HepG2 (cell line): Measurements from ENCODE around the gene ARHGAP19. TPM values are rescaled to one million over a fixed set of nuclear protein-coding genes. Genes with fewer than 3 reads are reported as not detected.

Source experiments
- BCL6 ChIP-seq: IDR thresholded peaks from 2 replicates; pipeline ENCODE4 v1.6.1; 2016; ENCODE audit warnings: missing genetic modification reagents, missing compliant biosample characterization
- CHD2 ChIP-seq: IDR thresholded peaks from 2 replicates; pipeline ENCODE4 v1.6.1; 2011; ENCODE audit warnings: low read depth, low read length, improper control_type of control experiment
- FOXA3 ChIP-seq: IDR thresholded peaks from 2 replicates; pipeline ENCODE4 v1.6.1; 2016; ENCODE audit warnings: missing genetic modification reagents, missing compliant biosample characterization
- HDAC2 ChIP-seq: sonication (generic); formaldehyde crosslinking; IDR thresholded peaks from 2 replicates; pipeline ENCODE4 v1.4.0; 2020; ENCODE audit warnings: missing genetic modification reagents
- HOXA3 ChIP-seq: sonication (generic); formaldehyde crosslinking; IDR thresholded peaks from 2 replicates; pipeline ENCODE4 v1.5.0; 2020; ENCODE audit warnings: missing genetic modification reagents
- MAFF ChIP-seq: IDR thresholded peaks from 2 replicates; pipeline ENCODE4 v1.6.1; 2011; ENCODE audit warnings: low read depth, low read length, improper control_type of control experiment
- ZC3H13 ChIP-seq: sonication (generic); formaldehyde crosslinking; IDR thresholded peaks from 2 replicates; pipeline ENCODE4 v1.8.1; 2023; ENCODE audit warnings: mild to moderate bottlenecking, missing genetic modification reagents, moderate library complexity
- ZNF3 ChIP-seq: IDR thresholded peaks from 2 replicates; pipeline ENCODE4 v1.7.0; 2017; ENCODE audit warnings: inconsistent platforms
- ZNF431 ChIP-seq: sonication (generic); formaldehyde crosslinking; IDR thresholded peaks from 2 replicates; pipeline ENCODE4 v1.9.0; 2022; ENCODE audit warnings: missing genetic modification reagents, low read depth, mild to moderate bottlenecking, borderline replicate concordance
- ZNF678 ChIP-seq: sonication (generic); formaldehyde crosslinking; IDR thresholded peaks from 2 replicates; pipeline ENCODE4 v1.4.0; 2020; ENCODE audit warnings: mild to moderate bottlenecking, missing genetic modification reagents
- polyA plus RNA-seq, 8 experiments: library from polyadenylated mRNA; depleted of rRNA in 3 of 8; stranded (reverse) in 7 of 8; unstranded in 1 of 8; fragments of >200 nt; fragmentation: Illumina TruSeq in 4 of 8; extraction: Trizol in 4 of 8; gene quantifications; 2 replicates each; pipeline versions ENCODE4 v1.2.1 to v1.2.3, GENCODE V29; 2011 to 2016; ENCODE audit warnings: low read depth in 4 of 8, missing spikeins in 1 of 8, mixed read lengths in 1 of 8; ENCODE audit not compliant: insufficient read depth in 1 of 8
- total RNA-seq, 5 experiments: library from RNA; depleted of rRNA; stranded (reverse); fragments of >200 nt; fragmentation: Illumina TruSeq; extraction: Trizol; gene quantifications; 2 replicates each; pipeline ENCODE4 v1.2.3, GENCODE V29; 2016; ENCODE audit warnings: low read depth in 1 of 5
- TF ChIP-seq, protein P1 (sequence below): IDR thresholded peaks from 2 replicates; pipeline ENCODE4 v1.6.1; 2012; ENCODE audit warnings: low read length, improper control_type of control experiment
- TF ChIP-seq, protein P2 (sequence below): sonication (generic); formaldehyde crosslinking; IDR thresholded peaks from 2 replicates; pipeline ENCODE4 v1.8.0; 2022; ENCODE audit warnings: mild to moderate bottlenecking, missing genetic modification reagents, moderate library complexity
- TF ChIP-seq, protein P3 (sequence below): sonication (generic); formaldehyde crosslinking; IDR thresholded peaks from 2 replicates; pipeline ENCODE4 v1.4.0; 2020; ENCODE audit warnings: missing genetic modification reagents; ENCODE audit errors: not compliant biosample characterization
- TF ChIP-seq, protein P4 (sequence below): IDR thresholded peaks from 2 replicates; pipeline ENCODE4 v1.6.1; 2016; ENCODE audit warnings: missing compliant biosample characterization, missing genetic modification reagents, borderline replicate concordance
- TF ChIP-seq, protein P5 (sequence below): sonication (generic); formaldehyde crosslinking; IDR thresholded peaks from 2 replicates; pipeline ENCODE4 v1.4.0; 2020; ENCODE audit warnings: missing genetic modification reagents
- TF ChIP-seq, protein P6 (sequence below): sonication (generic); formaldehyde crosslinking; IDR thresholded peaks from 2 replicates; pipeline ENCODE4 v1.4.0; 2020; ENCODE audit warnings: low read depth, missing genetic modification reagents
- TF ChIP-seq, protein P7 (sequence below): sonication (generic); formaldehyde crosslinking; conservative IDR thresholded peaks from 2 replicates; pipeline ENCODE4 v1.8.1; 2023; ENCODE audit warnings: missing genetic modification reagents

Gene ARHGAP19
- total and polyA plus RNA-seq, 2 of the 13 experiments (the other 11 are each of a cell fraction or from before 2014, with no cell fraction given), result 7.6 to 10.0 TPM

DNA sequence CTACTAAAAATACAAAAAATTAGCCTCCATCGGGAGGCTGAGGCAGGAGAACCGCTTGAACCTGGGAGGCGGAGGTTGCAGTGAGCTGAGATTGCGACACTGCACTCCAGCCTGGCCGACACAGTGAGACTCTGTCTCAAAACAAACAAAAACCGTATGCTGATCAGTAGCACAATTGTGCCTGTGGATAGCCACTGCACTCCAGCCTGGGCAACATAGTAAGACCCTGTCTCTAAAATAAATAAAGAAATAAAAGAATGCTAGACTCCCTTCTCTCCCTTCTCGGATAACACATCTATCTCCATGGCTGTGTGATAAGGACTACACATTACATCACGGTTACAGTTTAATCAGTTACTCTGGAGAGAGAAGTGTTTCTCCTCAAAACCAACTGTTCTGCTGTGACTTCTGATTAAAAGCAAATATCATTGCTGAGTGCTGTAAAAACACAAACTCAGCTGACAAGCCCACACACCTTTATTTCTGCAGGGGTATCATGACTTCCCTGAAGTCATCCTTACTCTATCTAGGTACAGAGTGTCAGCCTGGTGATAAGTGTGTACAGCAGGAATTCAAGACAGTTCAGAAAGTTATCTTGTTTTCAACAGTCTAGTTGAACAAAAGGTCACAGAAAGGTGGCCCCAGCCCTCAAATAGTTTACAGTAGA, 5.3 kb upstream of the ARHGAP19 start (continued):
- TF ChIP-seq, protein P1, sequence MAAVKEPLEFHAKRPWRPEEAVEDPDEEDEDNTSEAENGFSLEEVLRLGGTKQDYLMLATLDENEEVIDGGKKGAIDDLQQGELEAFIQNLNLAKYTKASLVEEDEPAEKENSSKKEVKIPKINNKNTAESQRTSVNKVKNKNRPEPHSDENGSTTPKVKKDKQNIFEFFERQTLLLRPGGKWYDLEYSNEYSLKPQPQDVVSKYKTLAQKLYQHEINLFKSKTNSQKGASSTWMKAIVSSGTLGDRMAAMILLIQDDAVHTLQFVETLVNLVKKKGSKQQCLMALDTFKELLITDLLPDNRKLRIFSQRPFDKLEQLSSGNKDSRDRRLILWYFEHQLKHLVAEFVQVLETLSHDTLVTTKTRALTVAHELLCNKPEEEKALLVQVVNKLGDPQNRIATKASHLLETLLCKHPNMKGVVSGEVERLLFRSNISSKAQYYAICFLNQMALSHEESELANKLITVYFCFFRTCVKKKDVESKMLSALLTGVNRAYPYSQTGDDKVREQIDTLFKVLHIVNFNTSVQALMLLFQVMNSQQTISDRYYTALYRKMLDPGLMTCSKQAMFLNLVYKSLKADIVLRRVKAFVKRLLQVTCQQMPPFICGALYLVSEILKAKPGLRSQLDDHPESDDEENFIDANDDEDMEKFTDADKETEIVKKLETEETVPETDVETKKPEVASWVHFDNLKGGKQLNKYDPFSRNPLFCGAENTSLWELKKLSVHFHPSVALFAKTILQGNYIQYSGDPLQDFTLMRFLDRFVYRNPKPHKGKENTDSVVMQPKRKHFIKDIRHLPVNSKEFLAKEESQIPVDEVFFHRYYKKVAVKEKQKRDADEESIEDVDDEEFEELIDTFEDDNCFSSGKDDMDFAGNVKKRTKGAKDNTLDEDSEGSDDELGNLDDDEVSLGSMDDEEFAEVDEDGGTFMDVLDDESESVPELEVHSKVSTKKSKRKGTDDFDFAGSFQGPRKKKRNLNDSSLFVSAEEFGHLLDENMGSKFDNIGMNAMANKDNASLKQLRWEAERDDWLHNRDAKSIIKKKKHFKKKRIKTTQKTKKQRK, result no peak
- TF ChIP-seq FOXA3 (CRISPR knock-in tag), result no peak; the same call in 1 of the 2 replicates
- no peak for TF ChIP-seq ZNF678
- 0 out of 2 replicates have a peak, but pooled peaks have one; percentile 36 for TF ChIP-seq HOXA3 (CRISPR knock-in tag)
- no peak for TF ChIP-seq ZC3H13 (CRISPR knock-in tag)
- TF ChIP-seq, protein P2, sequence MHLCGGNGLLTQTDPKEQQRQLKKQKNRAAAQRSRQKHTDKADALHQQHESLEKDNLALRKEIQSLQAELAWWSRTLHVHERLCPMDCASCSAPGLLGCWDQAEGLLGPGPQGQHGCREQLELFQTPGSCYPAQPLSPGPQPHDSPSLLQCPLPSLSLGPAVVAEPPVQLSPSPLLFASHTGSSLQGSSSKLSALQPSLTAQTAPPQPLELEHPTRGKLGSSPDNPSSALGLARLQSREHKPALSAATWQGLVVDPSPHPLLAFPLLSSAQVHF (CRISPR knock-in tag), result no peak
- TF ChIP-seq BCL6 (CRISPR knock-in tag), result peak; percentile 81; the same call in 1 of the 2 replicates
- TF ChIP-seq ZNF431 (CRISPR knock-in tag), result no peak
- no peak for TF ChIP-seq MAFF
- peak; percentile 79; the same call in 1 of the 2 replicates for TF ChIP-seq HDAC2 (CRISPR knock-in tag)
- TF ChIP-seq, protein P3, sequence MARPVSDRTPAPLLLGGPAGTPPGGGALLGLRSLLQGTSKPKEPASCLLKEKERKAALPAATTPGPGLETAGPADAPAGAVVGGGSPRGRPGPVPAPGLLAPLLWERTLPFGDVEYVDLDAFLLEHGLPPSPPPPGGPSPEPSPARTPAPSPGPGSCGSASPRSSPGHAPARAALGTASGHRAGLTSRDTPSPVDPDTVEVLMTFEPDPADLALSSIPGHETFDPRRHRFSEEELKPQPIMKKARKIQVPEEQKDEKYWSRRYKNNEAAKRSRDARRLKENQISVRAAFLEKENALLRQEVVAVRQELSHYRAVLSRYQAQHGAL, result no peak
- TF ChIP-seq, protein P4, sequence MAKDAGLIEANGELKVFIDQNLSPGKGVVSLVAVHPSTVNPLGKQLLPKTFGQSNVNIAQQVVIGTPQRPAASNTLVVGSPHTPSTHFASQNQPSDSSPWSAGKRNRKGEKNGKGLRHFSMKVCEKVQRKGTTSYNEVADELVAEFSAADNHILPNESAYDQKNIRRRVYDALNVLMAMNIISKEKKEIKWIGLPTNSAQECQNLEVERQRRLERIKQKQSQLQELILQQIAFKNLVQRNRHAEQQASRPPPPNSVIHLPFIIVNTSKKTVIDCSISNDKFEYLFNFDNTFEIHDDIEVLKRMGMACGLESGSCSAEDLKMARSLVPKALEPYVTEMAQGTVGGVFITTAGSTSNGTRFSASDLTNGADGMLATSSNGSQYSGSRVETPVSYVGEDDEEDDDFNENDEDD (CRISPR knock-in tag), result no peak
- TF ChIP-seq CHD2, result no peak
- peak; percentile 76 for TF ChIP-seq ZNF3
- TF ChIP-seq, protein P5, sequence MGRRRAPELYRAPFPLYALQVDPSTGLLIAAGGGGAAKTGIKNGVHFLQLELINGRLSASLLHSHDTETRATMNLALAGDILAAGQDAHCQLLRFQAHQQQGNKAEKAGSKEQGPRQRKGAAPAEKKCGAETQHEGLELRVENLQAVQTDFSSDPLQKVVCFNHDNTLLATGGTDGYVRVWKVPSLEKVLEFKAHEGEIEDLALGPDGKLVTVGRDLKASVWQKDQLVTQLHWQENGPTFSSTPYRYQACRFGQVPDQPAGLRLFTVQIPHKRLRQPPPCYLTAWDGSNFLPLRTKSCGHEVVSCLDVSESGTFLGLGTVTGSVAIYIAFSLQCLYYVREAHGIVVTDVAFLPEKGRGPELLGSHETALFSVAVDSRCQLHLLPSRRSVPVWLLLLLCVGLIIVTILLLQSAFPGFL, result no peak
- TF ChIP-seq, protein P6, sequence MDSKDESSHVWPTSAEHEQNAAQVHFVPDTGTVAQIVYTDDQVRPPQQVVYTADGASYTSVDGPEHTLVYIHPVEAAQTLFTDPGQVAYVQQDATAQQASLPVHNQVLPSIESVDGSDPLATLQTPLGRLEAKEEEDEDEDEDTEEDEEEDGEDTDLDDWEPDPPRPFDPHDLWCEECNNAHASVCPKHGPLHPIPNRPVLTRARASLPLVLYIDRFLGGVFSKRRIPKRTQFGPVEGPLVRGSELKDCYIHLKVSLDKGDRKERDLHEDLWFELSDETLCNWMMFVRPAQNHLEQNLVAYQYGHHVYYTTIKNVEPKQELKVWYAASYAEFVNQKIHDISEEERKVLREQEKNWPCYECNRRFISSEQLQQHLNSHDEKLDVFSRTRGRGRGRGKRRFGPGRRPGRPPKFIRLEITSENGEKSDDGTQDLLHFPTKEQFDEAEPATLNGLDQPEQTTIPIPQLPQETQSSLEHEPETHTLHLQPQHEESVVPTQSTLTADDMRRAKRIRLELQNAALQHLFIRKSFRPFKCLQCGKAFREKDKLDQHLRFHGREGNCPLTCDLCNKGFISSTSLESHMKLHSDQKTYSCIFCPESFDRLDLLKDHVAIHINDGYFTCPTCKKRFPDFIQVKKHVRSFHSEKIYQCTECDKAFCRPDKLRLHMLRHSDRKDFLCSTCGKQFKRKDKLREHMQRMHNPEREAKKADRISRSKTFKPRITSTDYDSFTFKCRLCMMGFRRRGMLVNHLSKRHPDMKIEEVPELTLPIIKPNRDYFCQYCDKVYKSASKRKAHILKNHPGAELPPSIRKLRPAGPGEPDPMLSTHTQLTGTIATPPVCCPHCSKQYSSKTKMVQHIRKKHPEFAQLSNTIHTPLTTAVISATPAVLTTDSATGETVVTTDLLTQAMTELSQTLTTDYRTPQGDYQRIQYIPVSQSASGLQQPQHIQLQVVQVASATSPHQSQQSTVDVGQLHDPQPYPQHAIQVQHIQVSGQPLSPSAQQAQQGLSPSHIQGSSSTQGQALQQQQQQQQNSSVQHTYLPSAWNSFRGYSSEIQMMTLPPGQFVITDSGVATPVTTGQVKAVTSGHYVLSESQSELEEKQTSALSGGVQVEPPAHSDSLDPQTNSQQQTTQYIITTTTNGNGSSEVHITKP, result 0 out of 2 replicates have a peak, but pooled peaks have one; percentile 16
- TF ChIP-seq, protein P7, sequence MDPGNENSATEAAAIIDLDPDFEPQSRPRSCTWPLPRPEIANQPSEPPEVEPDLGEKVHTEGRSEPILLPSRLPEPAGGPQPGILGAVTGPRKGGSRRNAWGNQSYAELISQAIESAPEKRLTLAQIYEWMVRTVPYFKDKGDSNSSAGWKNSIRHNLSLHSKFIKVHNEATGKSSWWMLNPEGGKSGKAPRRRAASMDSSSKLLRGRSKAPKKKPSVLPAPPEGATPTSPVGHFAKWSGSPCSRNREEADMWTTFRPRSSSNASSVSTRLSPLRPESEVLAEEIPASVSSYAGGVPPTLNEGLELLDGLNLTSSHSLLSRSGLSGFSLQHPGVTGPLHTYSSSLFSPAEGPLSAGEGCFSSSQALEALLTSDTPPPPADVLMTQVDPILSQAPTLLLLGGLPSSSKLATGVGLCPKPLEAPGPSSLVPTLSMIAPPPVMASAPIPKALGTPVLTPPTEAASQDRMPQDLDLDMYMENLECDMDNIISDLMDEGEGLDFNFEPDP (CRISPR knock-in tag), result no peak
